HepG2 (cell line): ENCODE measurements around the gene SYNGR2. TPM values are rescaled to one million over a fixed set of nuclear protein-coding genes. Genes with fewer than 3 reads are reported as not detected.

ENCODE experiments used
- ATAC-seq: fragments of 200-7000 bp; cut with Tn5 transposase; 3 replicates; pipeline ENCODE4 v1.9.1; 2020; ENCODE audit warnings: mild to moderate bottlenecking, moderate library complexity
- BruUV-seq: library from RNA; stranded (reverse); fragments of 400-500 nt; replicated peaks from 2 replicates; lab custom pipeline; 2021; lab: Mats Ljungman, UMichigan
- CTCF ChIA-PET: fragments of 300-600 bp; formaldehyde crosslinking; extraction: SDS; loops from one replicate; lab custom pipeline; 2021; ENCODE audit warnings: low total read pairs, inconsistent platforms, low intra/inter-chr PET ratio; lab: Yijun Ruan, JAX
- POLR2A ChIA-PET: fragments of 350-600 bp; sonication (Branson Sonifier 250); formaldehyde crosslinking; loops from one replicate; lab custom pipeline; 2020; ENCODE audit warnings: antibody characterized with exemption, inconsistent platforms; lab: Yijun Ruan, JAX
- DNase-seq: peaks from one replicate; pipeline ENCODE4 v3.0.0-alpha.2; 2015; ENCODE audit warnings: low spot score
- FAIRE-seq: peaks from 3 replicates; lab custom pipeline; 2011; peaks lifted over from hg19 to GRCh38; lab: Jason Lieb, UNC
- H2AFZ ChIP-seq: one replicate; pipeline ENCODE4 v1.6.1; 2011; ENCODE audit warnings: low read length, inconsistent platforms
- H3K27ac ChIP-seq: fragments of 300-600 bp; 3 replicates; pipeline ENCODE4 v1.8.0; 2011; ENCODE audit warnings: mixed run types, mild to moderate bottlenecking, mixed read lengths, low read length, inconsistent platforms; ENCODE audit not compliant: insufficient read depth; ENCODE audit errors: extremely low read length
- H3K27me3 ChIP-seq, 2 experiments: fragments of 200-600 bp in 1 of 2; 2 replicates in 1 of 2; 3 replicates in 1 of 2; pipeline versions ENCODE4 v1.6.0 to v1.8.0; 2011; ENCODE audit warnings: low read length in 2 of 2, mild to moderate bottlenecking in 2 of 2, moderate library complexity in 2 of 2, inconsistent platforms in 1 of 2; ENCODE audit not compliant: insufficient read depth in 2 of 2, control insufficient read depth in 1 of 2
- H3K36me3 ChIP-seq, 2 experiments: fragments of 200-600 bp in 1 of 2; replicated peaks in 1 of 2; 2 replicates in 1 of 2; 3 replicates in 1 of 2; pipeline versions ENCODE4 v1.5.1 to v1.8.0; 2011; ENCODE audit warnings: low read length in 2 of 2, inconsistent platforms in 1 of 2; ENCODE audit not compliant: insufficient read depth in 2 of 2, control insufficient read depth in 1 of 2
- H3K4me1 ChIP-seq: 2 replicates; pipeline ENCODE4 v1.5.1; 2012; ENCODE audit warnings: low read length, inconsistent platforms; ENCODE audit not compliant: insufficient read depth
- H3K4me2 ChIP-seq: 2 replicates; pipeline ENCODE4 v1.6.0; 2011; ENCODE audit warnings: low read depth, low read length, inconsistent platforms
- H3K4me3 ChIP-seq, 3 experiments: fragments of 200-600 bp in 1 of 3; sonication (generic), shearing (Covaris generic) in 1 of 3; replicated peaks in 1 of 3; 2 replicates each; pipeline ENCODE4 v1.5.1; 2011 to 2016; ENCODE audit warnings: low read length in 3 of 3, inconsistent platforms in 2 of 3, low read depth in 2 of 3, mild to moderate bottlenecking in 2 of 3, control low read depth in 1 of 3, mixed read lengths in 1 of 3; ENCODE audit not compliant: insufficient read depth in 1 of 3
- H3K79me2 ChIP-seq: one replicate; pipeline ENCODE4 v1.6.1; 2011; ENCODE audit warnings: low read length, inconsistent platforms; ENCODE audit not compliant: insufficient read depth
- H3K9ac ChIP-seq: 2 replicates; pipeline ENCODE4 v1.6.0; 2011; ENCODE audit warnings: mild to moderate bottlenecking, low read depth, low read length, inconsistent platforms; ENCODE audit not compliant: insufficient read depth
- H3K9me3 ChIP-seq: 2 replicates; pipeline ENCODE4 v1.5.1; 2012; ENCODE audit warnings: mild to moderate bottlenecking, low read length
- H4K20me1 ChIP-seq: 2 replicates; pipeline ENCODE4 v1.6.0; 2011; ENCODE audit warnings: inconsistent platforms, mild to moderate bottlenecking, low read length, moderate library complexity; ENCODE audit not compliant: insufficient read depth
- AGO2 ChIP-seq: fragments of 200-400 bp; formaldehyde crosslinking; optimal IDR thresholded peaks from 2 replicates; pipeline ENCODE3; 2017; ENCODE audit warnings: mild to moderate bottlenecking, low read depth, low read length, moderate library complexity
- FIP1L1 ChIP-seq: fragments of 200-400 bp; formaldehyde crosslinking; IDR thresholded peaks from 2 replicates; pipeline ENCODE4 v1.6.1; 2018; ENCODE audit warnings: low read depth, mild to moderate bottlenecking, low read length, moderate library complexity, borderline replicate concordance; ENCODE audit not compliant: insufficient read depth
- FOXO1 ChIP-seq: sonication (generic); formaldehyde crosslinking; IDR thresholded peaks from 2 replicates; pipeline ENCODE4 v1.4.0; 2020; ENCODE audit warnings: missing genetic modification reagents
- KLF16 ChIP-seq, 2 experiments: sonication (generic) in 1 of 2; formaldehyde crosslinking in 1 of 2; IDR thresholded peaks; 2 replicates each; pipeline versions ENCODE4 v1.6.1 to v1.8.0; 2016 to 2023; ENCODE audit warnings: missing genetic modification reagents in 2 of 2, missing compliant biosample characterization in 1 of 2
- RAD21 ChIP-seq: fragments of 450-650 bp; formaldehyde crosslinking; IDR thresholded peaks from 2 replicates; pipeline ENCODE4 v1.5.0; 2020; ENCODE audit warnings: mild to moderate bottlenecking
- SP2 ChIP-seq: sonication (generic); formaldehyde crosslinking; IDR thresholded peaks from 2 replicates; pipeline ENCODE4 v1.5.1; 2020; ENCODE audit warnings: mild to moderate bottlenecking, missing genetic modification reagents
- SRSF1 ChIP-seq: fragments of 200-400 bp; formaldehyde crosslinking; optimal IDR thresholded peaks from 2 replicates; pipeline ENCODE3; 2017; ENCODE audit warnings: mild to moderate bottlenecking, low read depth, low read length, moderate library complexity
- XBP1 ChIP-seq: sonication (generic); formaldehyde crosslinking; IDR thresholded peaks from 2 replicates; pipeline ENCODE4 v1.5.0; 2020; ENCODE audit warnings: missing genetic modification reagents
- ZC3H4 ChIP-seq: sonication (generic); formaldehyde crosslinking; IDR thresholded peaks from 2 replicates; pipeline ENCODE4 v1.4.0; 2020; ENCODE audit warnings: missing genetic modification reagents, borderline replicate concordance
- ZNF441 ChIP-seq: sonication (generic); formaldehyde crosslinking; IDR thresholded peaks from 2 replicates; pipeline ENCODE4 v1.7.0; 2021; ENCODE audit warnings: missing genetic modification reagents, borderline replicate concordance
- ZSCAN20 ChIP-seq: sonication (generic); formaldehyde crosslinking; IDR thresholded peaks from 2 replicates; pipeline ENCODE4 v1.4.0; 2020; ENCODE audit warnings: missing genetic modification reagents, mild to moderate bottlenecking, borderline replicate concordance
- WGBS: methylation state at CpG from one replicate; pipeline ENCODE4 v1.1.6; 2017; ENCODE audit warnings: low lambda C conversion rate; 5-methylcytosine and 5-hydroxymethylcytosine counted together
- in situ Hi-C: cut with HindIII; loops from 2 replicates; pipeline ENCODE4 v1.10.0; 2017; ENCODE audit warnings: low pct_unique_long_range_greater_than_20kb; ENCODE audit not compliant: extremely low pct_ligation_motif_present
- intact Hi-C: fragments of 100-400 bp; cut with micrococcal nuclease; formaldehyde crosslinking; loops from one replicate; pipeline ENCODE4 v1.10.0; 2022; ENCODE audit not compliant: unreplicated experiment
- polyA plus RNA-seq, 8 experiments: library from polyadenylated mRNA; depleted of rRNA in 3 of 8; stranded (reverse) in 7 of 8; unstranded in 1 of 8; fragments of >200 nt; fragmentation: Illumina TruSeq in 4 of 8; extraction: Trizol in 4 of 8; gene quantifications; 2 replicates each; pipeline versions ENCODE4 v1.2.1 to v1.2.3, GENCODE V29; 2011 to 2016; ENCODE audit warnings: low read depth in 4 of 8, missing spikeins in 1 of 8, mixed read lengths in 1 of 8; ENCODE audit not compliant: insufficient read depth in 1 of 8
- total RNA-seq, 5 experiments: library from RNA; depleted of rRNA; stranded (reverse); fragments of >200 nt; fragmentation: Illumina TruSeq; extraction: Trizol; gene quantifications; 2 replicates each; pipeline ENCODE4 v1.2.3, GENCODE V29; 2016; ENCODE audit warnings: low read depth in 1 of 5
- TF ChIP-seq, protein P1 (sequence below): sonication (generic); formaldehyde crosslinking; IDR thresholded peaks from 2 replicates; pipeline ENCODE4 v1.5.0; 2020; ENCODE audit warnings: mild to moderate bottlenecking, missing genetic modification reagents, moderate library complexity

Gene SYNGR2
- total and polyA plus RNA-seq, 2 of the 13 experiments (the other 11 are each of a cell fraction or from before 2014, with no cell fraction given), result 46.7 to 170 TPM

DNA sequence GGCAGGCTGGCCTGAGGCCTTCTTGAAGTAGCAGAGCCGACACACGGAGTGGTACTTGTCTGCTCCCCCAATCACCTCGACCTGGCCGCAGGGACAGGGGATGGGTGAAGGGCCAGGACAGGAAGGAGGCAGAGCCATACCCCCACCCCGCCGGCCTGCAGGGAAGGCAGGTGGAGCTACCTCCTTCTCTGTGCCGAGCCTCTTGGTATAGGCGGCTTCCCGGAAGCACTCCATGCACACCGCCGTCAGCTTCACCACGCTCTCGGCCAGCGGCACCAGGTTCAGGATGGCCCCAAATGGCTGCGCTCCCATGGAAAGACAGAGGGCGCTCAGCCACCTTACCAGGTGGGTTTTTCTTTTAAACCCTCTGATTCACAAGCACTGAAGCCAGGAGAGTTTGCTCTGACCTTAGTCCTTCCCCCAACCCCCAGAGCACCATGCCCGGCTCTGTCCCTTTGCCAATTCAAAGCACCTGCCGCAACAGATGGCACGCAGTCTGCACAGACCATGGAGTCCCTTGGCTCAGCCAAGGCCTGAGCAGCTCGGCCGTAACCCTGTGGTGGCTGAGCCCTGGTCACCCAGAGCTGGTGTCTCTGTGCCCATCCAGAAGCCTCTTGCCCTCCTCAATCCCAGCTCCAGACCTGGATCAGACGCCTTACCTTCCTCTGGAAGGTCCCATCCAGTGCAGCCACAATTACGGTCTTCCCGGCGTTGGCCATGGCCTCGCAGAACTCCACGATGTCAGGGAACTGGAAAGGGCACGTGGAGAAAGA, 6.7 kb downstream of the SYNGR2 start (continued):
- TF ChIP-seq ZSCAN20 (CRISPR knock-in tag), result no peak

DNA sequence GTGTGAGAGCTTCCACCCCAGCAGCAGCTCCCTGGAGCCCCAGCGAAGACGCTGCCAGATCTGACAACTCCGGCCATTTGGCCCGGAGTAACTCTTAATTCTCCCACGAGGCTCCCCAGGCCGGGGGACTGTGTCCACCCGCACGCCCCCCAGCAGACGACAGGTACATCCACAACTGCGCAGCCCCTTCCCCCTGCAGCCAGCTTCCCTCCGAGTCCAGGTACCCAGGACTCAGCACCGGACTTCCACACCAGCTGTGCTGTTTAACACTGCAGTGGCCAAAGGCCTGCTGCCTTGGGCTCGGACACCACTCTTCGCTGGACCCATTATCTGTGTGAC, 7.2 kb downstream of the SYNGR2 start:
- Histone ChIP-seq H3K79me2 (no peaks in the 10 kb centered on the region), H3K9me3 (no peaks in the 10 kb centered on the region), H3K9ac (no peak overlapping the region), H3K4me1 (peaks cover 24% of the 10 kb centered on the region), H3K36me3 (peaks cover 20 to 65% of the 10 kb centered on the region in 2 experiments), H2AFZ (no peak overlapping the region), H3K27ac (no peak overlapping the region), H3K27me3 (no peaks in the 10 kb centered on the region), H3K4me3 (no peak overlapping the region), H4K20me1 (no peaks in the 10 kb centered on the region), H3K4me2 (no peak overlapping the region)
- DNase-seq, result no peak
- 98% methylated on average over 14 of the region's 14 CpGs for whole genome bisulfite sequencing
- POLR2A ChIA-PET, result interaction anchor here (0.5 to 1.4 kb wide), 3 partner anchors 11 to 14 kb away, joined by 3 to 4 read pairs (median 3); partner anchors contain the start of gene TK1
- CTCF ChIA-PET, result interaction anchor here (2.0 kb wide), 1 partner anchor 63 kb away, joined by 18 read pairs; no protein-coding TSS in a partner anchor
- no peak for ATAC-seq
- intact Hi-C loops (no loop called here), in situ Hi-C loops (no loop called here)
- TF ChIP-seq SRSF1 (peak; percentile 6), AGO2 (peak; percentile 57), XBP1 (CRISPR knock-in tag) (no peak)
- no TSS peak for BruUV-seq
- FAIRE-seq, result no peak

DNA sequence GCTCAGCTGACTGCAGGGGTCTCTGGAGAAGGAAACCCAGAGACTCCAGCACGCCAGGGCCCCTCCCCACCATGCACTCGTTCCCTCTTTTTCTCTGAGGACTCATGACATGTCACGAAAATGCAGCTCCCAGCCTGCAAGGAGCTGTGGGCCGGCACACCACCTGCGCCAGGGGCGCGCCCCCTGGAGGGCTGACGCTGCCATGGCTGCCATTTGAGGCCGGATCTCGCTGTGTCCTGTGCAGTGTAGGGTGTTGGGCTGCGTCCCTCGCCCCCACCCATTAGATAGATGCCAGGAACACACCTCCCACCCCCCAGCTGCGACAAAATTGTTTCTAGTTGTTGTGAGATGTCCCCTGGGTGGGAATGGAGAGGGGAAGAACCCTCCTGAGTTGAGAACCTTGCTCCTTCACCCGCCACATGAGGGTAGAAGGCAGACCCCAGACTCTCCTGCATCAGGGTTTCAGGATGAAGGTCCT, 8.2 kb downstream of the SYNGR2 start:
- no TSS peak for BruUV-seq
- intact Hi-C loops (no loop called here), in situ Hi-C loops (no loop called here)
- Histone ChIP-seq H3K4me3 (no peak overlapping the region), H3K79me2 (no peaks in the 10 kb centered on the region), H3K4me2 (no peak overlapping the region), H3K27me3 (no peaks in the 10 kb centered on the region), H2AFZ (no peak overlapping the region), H3K9ac (no peak overlapping the region), H3K27ac (no peak overlapping the region), H3K36me3 (peaks cover 20 to 66% of the 10 kb centered on the region in 2 experiments), H3K4me1 (peaks cover 24% of the 10 kb centered on the region), H4K20me1 (no peaks in the 10 kb centered on the region), H3K9me3 (no peaks in the 10 kb centered on the region)
- WGBS, result 91% methylated on average over 10 of the region's 14 CpGs
- DNase-seq (no peak), ATAC-seq (peak; percentile 58), FAIRE-seq (no peak)
- ChIA-PET POLR2A (interaction anchor here (2.1 kb wide), 1 partner anchor 10 kb away, joined by 8 read pairs; the partner anchor contains the start of genes AFMID and TK1), CTCF (interaction anchor here (1.2 to 2.0 kb wide), 2 partner anchors 64 to 91 kb away, joined by 4 to 18 read pairs; no protein-coding TSS in a partner anchor)
- TF ChIP-seq SP2 (CRISPR knock-in tag) (no peak), FIP1L1 (no peak), FOXO1 (CRISPR knock-in tag) (no peak), RAD21 (CRISPR knock-in tag) (peak; percentile 67), KLF16 (CRISPR knock-in tag; IDR thresholded peaks at IDR 0.05) (no peak), ZNF441 (no peak), ZC3H4 (0 out of 2 replicates have a peak, but pooled peaks have one; percentile 52)
- TF ChIP-seq, protein P1, sequence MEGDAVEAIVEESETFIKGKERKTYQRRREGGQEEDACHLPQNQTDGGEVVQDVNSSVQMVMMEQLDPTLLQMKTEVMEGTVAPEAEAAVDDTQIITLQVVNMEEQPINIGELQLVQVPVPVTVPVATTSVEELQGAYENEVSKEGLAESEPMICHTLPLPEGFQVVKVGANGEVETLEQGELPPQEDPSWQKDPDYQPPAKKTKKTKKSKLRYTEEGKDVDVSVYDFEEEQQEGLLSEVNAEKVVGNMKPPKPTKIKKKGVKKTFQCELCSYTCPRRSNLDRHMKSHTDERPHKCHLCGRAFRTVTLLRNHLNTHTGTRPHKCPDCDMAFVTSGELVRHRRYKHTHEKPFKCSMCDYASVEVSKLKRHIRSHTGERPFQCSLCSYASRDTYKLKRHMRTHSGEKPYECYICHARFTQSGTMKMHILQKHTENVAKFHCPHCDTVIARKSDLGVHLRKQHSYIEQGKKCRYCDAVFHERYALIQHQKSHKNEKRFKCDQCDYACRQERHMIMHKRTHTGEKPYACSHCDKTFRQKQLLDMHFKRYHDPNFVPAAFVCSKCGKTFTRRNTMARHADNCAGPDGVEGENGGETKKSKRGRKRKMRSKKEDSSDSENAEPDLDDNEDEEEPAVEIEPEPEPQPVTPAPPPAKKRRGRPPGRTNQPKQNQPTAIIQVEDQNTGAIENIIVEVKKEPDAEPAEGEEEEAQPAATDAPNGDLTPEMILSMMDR (CRISPR knock-in tag), result peak; percentile 85
